Gastroesophageal sphincter (tissue), 3 donors: ENCODE results near the gene HOXB6.

Experiments used
- POLR2A ChIP-seq, 2 donors: fragments of 450-650 bp; IDR thresholded peaks; one replicate each; pipeline ENCODE4 v1.6.1; 2017; ENCODE audit warnings: antibody characterized with exemption in 2 of 2, mild to moderate bottlenecking in 2 of 2, moderate library complexity in 1 of 2
- TF ChIP-seq, protein P1 (sequence below), 4 experiments: fragments of 200-600 bp in 2 of 4; fragments of 450-650 bp in 2 of 4; sonication (generic) in 1 of 4; IDR thresholded peaks; one replicate each; pipeline ENCODE4 v1.5.1; 2017 to 2019; ENCODE audit warnings: antibody characterized with exemption in 4 of 4, mild to moderate bottlenecking in 2 of 4, moderate library complexity in 2 of 4

- TF ChIP-seq, protein P1, sequence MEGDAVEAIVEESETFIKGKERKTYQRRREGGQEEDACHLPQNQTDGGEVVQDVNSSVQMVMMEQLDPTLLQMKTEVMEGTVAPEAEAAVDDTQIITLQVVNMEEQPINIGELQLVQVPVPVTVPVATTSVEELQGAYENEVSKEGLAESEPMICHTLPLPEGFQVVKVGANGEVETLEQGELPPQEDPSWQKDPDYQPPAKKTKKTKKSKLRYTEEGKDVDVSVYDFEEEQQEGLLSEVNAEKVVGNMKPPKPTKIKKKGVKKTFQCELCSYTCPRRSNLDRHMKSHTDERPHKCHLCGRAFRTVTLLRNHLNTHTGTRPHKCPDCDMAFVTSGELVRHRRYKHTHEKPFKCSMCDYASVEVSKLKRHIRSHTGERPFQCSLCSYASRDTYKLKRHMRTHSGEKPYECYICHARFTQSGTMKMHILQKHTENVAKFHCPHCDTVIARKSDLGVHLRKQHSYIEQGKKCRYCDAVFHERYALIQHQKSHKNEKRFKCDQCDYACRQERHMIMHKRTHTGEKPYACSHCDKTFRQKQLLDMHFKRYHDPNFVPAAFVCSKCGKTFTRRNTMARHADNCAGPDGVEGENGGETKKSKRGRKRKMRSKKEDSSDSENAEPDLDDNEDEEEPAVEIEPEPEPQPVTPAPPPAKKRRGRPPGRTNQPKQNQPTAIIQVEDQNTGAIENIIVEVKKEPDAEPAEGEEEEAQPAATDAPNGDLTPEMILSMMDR (IDR thresholded peaks at IDR 0.05): no peak
- no peak for TF ChIP-seq POLR2A (IDR thresholded peaks at IDR 0.05)
These were observed 3.0 kb downstream of the HOXB6 start for GRCh38 chr17:48601539-48602425.
